Stomach (tissue), 4 donors: ENCODE data around the gene LRRC51.

Source experiments
- POLR2A ChIP-seq, 4 donors: fragments of 450-650 bp; IDR thresholded peaks; one replicate each; pipeline ENCODE4 v1.6.1; 2016; ENCODE audit warnings: antibody characterized with exemption in 4 of 4, control low read depth in 2 of 4, mild to moderate bottlenecking in 1 of 4, moderate library complexity in 1 of 4
- TF ChIP-seq, protein P1 (sequence below), 7 experiments: fragments of 450-650 bp in 4 of 7; fragments of 200-600 bp in 3 of 7; sonication (generic) in 3 of 7; IDR thresholded peaks; one replicate each; pipeline ENCODE4 v1.5.1; 2016 to 2019; ENCODE audit warnings: antibody characterized with exemption in 7 of 7, control low read depth in 2 of 7, mild to moderate bottlenecking in 1 of 7

DNA sequence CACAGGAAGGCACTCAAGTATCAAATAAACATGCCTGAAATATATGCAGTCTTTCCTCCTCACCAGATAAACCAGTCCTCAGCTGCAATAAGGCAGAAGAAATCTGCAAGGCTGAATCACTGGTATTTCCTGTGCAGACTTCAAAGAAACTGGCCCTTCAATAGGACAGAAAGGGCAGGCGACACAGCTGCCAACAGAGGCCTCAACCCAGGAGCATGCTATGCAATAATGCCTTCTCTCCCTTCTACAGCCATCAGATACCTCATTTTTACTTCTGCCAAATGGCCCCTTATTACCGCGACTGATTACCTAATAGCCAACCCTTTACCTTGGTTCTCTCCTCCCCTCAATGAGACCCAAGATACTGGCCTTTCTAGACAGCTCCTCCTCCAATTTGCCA lies 8.3 kb upstream of the LRRC51 start:
- TF ChIP-seq, protein P1, sequence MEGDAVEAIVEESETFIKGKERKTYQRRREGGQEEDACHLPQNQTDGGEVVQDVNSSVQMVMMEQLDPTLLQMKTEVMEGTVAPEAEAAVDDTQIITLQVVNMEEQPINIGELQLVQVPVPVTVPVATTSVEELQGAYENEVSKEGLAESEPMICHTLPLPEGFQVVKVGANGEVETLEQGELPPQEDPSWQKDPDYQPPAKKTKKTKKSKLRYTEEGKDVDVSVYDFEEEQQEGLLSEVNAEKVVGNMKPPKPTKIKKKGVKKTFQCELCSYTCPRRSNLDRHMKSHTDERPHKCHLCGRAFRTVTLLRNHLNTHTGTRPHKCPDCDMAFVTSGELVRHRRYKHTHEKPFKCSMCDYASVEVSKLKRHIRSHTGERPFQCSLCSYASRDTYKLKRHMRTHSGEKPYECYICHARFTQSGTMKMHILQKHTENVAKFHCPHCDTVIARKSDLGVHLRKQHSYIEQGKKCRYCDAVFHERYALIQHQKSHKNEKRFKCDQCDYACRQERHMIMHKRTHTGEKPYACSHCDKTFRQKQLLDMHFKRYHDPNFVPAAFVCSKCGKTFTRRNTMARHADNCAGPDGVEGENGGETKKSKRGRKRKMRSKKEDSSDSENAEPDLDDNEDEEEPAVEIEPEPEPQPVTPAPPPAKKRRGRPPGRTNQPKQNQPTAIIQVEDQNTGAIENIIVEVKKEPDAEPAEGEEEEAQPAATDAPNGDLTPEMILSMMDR (IDR thresholded peaks at IDR 0.05): no peak
- no peak for TF ChIP-seq POLR2A (IDR thresholded peaks at IDR 0.05)
